ENCODE measurements around the gene BLID. TPM values are rescaled to one million over a fixed set of nuclear protein-coding genes. Genes with fewer than 3 reads are reported as not detected.
A peak's percentile ranks its signal among the peaks of the same experiment; 100 is the strongest.

Gene BLID
- total and polyA plus RNA-seq, 2 of the 8 experiments (the other 6 are each of a cell fraction or from before 2014, with no cell fraction given) = not detected

GRCh38 chr11:122138744-122139594 is 23.0 kb upstream of the BLID start:
- H4K8ac ChIP-seq (ENCODE audit: extremely low read depth, insufficient read depth, low read length) = no peak overlapping the region
- H4K20me1 ChIP-seq (replicated peaks in 1 of 2; ENCODE audit: control insufficient read depth in 1 of 2, insufficient read depth in 2 of 2, low read length in 2 of 2) = no peaks in the 10 kb centered on the region
- POLR2A ChIA-PET (ENCODE audit: partially characterized antibody) = no interaction called here
- H2BK5ac ChIP-seq (ENCODE audit: low read depth, low read length) = no peak overlapping the region
- FAIRE-seq (no peak), DNase-seq (ENCODE audit: low read depth in 1 of 2, low spot score in 2 of 2) (no peak)
- WGBS, 2 experiments (ENCODE audit: extremely low coverage in 1 of 2, insufficient coverage in 1 of 2, insufficient read length in 1 of 2, insufficient replicate concordance in 2 of 2, low coverage in 1 of 2, low lambda C conversion rate in 2 of 2, missing lambda C conversion rate in 1 of 2) = 81% methylated on average over 5 of the region's 5 CpGs; no CpG with 5 or more reads in 1 of the 2 experiments
- no peak overlapping the region for H4K5ac ChIP-seq (ENCODE audit: insufficient read length, low read depth, low read length)
- no peaks in the 10 kb centered on the region for H3K79me1 ChIP-seq (ENCODE audit: low read depth, low read length)
- H3K4me2 ChIP-seq (ENCODE audit: insufficient read depth in 1 of 2, low read depth in 2 of 2, low read length in 2 of 2) = no peak overlapping the region
- TF ChIP-seq SAP30 (IDR thresholded peaks at IDR 0.05; ENCODE audit: insufficient read depth, insufficient replicate concordance, low read length) = no peak
- TF ChIP-seq JUND (IDR thresholded peaks at IDR 0.05; ENCODE audit: low read length) = peak; percentile 77
- peak; percentile 93 for TF ChIP-seq POLR2AphosphoS5 (IDR thresholded peaks at IDR 0.05; ENCODE audit: low read depth, low read length)
- H3K9me3 ChIP-seq (ENCODE audit: insufficient read depth in 2 of 2, low read depth in 1 of 2, low read length in 1 of 2) = no peaks in the 10 kb centered on the region
- H2BK20ac ChIP-seq (ENCODE audit: low read length) = no peak overlapping the region
- H3K23ac ChIP-seq (ENCODE audit: insufficient read length) = no peak overlapping the region
- no peaks in the 10 kb centered on the region for H3K79me2 ChIP-seq (ENCODE audit: control insufficient read depth in 1 of 2, insufficient read depth in 2 of 2, low read length in 2 of 2)
- H3K14ac ChIP-seq (ENCODE audit: insufficient read length) = no peak overlapping the region
- H3K27ac ChIP-seq (ENCODE audit: low read depth, low read length) = no peak overlapping the region
- H2BK15ac ChIP-seq (ENCODE audit: low read length) = no peak overlapping the region
- no peak overlapping the region for H3K4me3 ChIP-seq (ENCODE audit: extremely low read depth in 1 of 4, insufficient read depth in 2 of 4, low read depth in 3 of 4, low read length in 4 of 4)
- peaks cover 1 to 26% (median 11%) of the 10 kb centered on the region in 4 experiments for H3K27me3 ChIP-seq (replicated peaks in 1 of 4; ENCODE audit: control insufficient read depth in 3 of 4, extremely low read depth in 1 of 4, insufficient read depth in 3 of 4, low read length in 3 of 4)
- no peak overlapping the region for H2AK5ac ChIP-seq (ENCODE audit: low read depth, low read length)
- H3K56ac ChIP-seq (replicated peaks; ENCODE audit: insufficient read length, low read depth, low read length) = no peak overlapping the region
- H3K4me1 ChIP-seq (replicated peaks in 1 of 4; ENCODE audit: control insufficient read depth in 3 of 4, insufficient read depth in 4 of 4, low read length in 3 of 4) = no peaks in the 10 kb centered on the region
- no peak overlapping the region for H3K4ac ChIP-seq (replicated peaks; ENCODE audit: insufficient read length, low read depth, low read length)
- H3K36me3 ChIP-seq (ENCODE audit: control insufficient read depth in 2 of 4, insufficient read depth in 4 of 4, low read length in 3 of 4) = no peaks in the 10 kb centered on the region
- H2BK120ac ChIP-seq (replicated peaks; ENCODE audit: low read depth, low read length) = no peak overlapping the region
- H2AFZ ChIP-seq (ENCODE audit: low read length) = no peak overlapping the region
- H3K23me2 ChIP-seq (ENCODE audit: low read depth, low read length) = no peaks in the 10 kb centered on the region
- no peak overlapping the region for H2BK12ac ChIP-seq (ENCODE audit: low read depth, low read length)
- no peak overlapping the region for H3K9ac ChIP-seq (replicated peaks in 1 of 4; ENCODE audit: extremely low read depth in 1 of 4, low read depth in 3 of 4, low read length in 3 of 4)
- no peak overlapping the region for H3K18ac ChIP-seq (ENCODE audit: extremely low read depth, low read length)
- H4K91ac ChIP-seq (replicated peaks; ENCODE audit: insufficient read length, low read length) = no peak overlapping the region
- CTCF ChIA-PET (ENCODE audit: partially characterized antibody) = interaction anchor here (0.9 to 2.3 kb wide), 7 partner anchors 15 to 484 kb away, joined by 3 to 13 read pairs (median 4); partner anchors contain the start of gene BLID
